Measurements from ENCODE around the gene TP53TG3F.
"Not testable (repeated sequence)": the region's sequence is repeated elsewhere in the genome, so short reads cannot be mapped to it uniquely, and the experiment has no call there.

Gene TP53TG3F, protein sequence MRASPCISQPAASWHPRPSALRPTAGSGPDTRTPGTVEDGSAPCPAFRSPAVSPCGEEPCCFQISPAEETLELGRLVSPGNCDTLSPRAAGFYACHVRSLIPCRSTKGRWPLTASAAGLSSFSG

DNA sequence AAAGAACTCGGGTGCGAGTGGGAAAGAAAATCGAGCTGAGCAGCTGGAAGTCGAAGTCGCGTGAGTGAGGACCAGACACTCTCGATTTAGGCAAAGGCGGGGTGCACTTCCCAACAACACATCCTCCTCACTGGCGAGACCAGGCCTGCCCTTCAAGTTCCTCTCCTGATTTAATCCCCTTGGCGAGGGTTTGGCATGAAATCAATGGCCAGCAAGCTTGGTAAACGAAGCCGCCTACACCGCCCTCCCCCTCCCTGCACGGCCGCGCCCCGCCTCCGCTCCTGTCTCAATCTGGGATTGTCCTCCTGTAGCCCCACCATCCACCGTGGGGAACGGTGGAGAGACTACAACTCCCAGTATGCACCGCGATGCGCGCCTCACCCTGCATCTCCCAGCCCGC lies at the start of gene TP53TG3F:
TSS of gene TP53TG3F (plus strand) at position 301 of the 400 bp plus-strand sequence. CDS start at position 369, 68 bp downstream.
- not testable (repeated sequence) for DNase-seq

DNA sequence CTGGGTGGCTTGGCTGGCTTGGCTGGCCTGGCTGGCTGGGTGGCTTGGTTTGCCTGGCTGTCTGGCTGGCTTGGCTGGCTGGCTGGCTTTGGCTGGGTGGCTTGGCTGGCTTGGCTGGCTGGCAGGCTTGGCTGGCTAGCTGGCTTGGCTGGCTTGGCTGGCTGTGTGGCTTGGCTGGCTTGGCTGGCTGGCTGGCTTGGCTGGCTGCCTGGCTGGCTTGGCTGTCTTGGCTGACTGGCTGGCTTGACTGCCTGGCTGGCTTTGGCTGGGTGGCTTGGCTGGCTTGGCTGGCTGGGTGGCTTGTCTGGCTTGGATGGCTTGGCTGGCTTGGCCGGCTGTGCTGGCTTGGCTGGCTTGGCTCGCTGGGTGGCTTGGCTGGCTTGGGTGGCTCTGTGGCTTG lies 32.2 kb downstream of the TP53TG3F start:
- DNase-seq = not testable (repeated sequence)

DNA sequence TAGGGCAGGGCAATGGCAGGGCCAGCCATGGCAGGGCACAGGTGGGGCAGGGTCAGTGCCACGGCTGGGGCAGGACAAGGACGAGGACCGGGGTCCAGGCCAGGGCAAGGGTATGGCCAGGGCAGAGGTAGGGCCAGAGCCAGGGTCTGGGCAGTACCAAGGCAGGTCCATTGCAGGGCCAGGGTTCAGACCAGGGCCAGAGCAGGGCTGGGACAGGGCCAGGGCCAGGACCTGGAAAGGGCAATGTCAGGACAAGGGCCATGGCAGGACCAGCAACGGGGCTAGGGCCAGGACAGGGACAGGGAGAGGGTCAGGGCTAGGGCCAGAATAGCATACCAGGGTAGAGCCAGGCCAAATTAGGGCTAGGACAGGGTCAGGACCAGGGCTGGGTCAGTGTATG lies 47.8 kb downstream of the TP53TG3F start:
- DNase-seq = not testable (repeated sequence)

DNA sequence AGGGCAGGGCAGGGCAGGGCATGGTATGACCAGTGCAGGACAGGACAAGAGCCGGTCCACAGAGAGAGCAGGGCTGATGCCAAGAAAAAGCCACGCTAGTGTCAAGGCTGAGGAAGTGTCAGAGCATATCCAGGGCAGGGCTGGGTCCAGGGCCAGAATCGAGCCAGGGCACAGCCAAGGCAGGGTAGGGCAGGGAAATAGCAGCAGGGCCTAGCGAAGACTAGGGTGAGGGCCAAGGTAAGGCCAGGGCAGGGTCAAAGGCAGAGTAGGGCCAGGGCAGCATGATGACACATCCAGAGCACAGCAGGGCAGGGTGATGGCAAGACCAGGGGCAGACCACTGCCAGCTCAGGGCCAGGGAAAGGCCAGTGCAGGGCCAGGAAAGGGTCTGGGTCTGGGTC lies 49.7 kb downstream of the TP53TG3F start:
- not testable (repeated sequence) for DNase-seq

DNA sequence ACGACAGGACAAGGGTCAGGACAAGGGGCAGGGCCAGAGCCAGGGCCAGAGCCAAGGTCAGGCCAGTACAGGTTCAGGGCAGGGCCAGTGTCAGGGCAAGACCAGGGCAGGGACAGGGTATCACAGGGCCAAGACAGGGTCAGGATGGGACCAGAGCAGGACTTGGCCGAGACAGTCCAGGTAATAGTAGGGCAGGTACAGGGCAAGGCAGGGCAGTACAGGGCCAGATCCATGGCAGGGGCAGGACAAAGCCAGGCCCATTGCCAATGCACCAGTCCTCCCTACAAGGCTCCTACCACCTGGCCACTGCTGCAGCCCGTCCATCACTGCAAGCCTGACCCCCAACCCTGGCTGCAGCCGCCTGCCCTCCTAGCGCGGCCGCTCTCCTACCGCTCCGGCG lies 50.5 kb downstream of the TP53TG3F start:
- DNase-seq = not testable (repeated sequence)

All from DMS153 (cell line).